Activated CD8-positive, alpha-beta T cell treated with anti-CD3 and anti-CD28 coated beads, Interleukin-2, amount 10 ng/mL, durations not matched to agents 7 days and 5 days (primary cell): ENCODE measurements around the gene GGTLC2. TPM values are rescaled to one million over a fixed set of nuclear protein-coding genes. Genes with fewer than 3 reads are reported as not detected.

ENCODE experiments used
- total RNA-seq, 2 experiments: library from RNA; stranded (reverse); gene quantifications; one replicate each; pipeline ENCODE4 v1.2.3, GENCODE V29; 2021

Gene GGTLC2
- total RNA-seq, 2 experiments from 2014 or later, result not detected

Other genes starting within 250 kb of the GGTLC2 start
- 1 to 10 TPM; 2.6 TPM for gene ZNF280B, start 135.9 kb upstream of the GGTLC2 start, total RNA-seq
- gene ZNF280A, start 124.3 kb upstream of the GGTLC2 start, total RNA-seq, result not detected
- not detected for gene PRAME, start 85.3 kb upstream of the GGTLC2 start, total RNA-seq
- not detected for gene IGLL5, start 243.2 kb downstream of the GGTLC2 start, total RNA-seq